Fibroblast of pulmonary artery (primary cell): ENCODE data around the gene PTCD3.

ENCODE experiments used
- DNase-seq: peaks from one replicate; pipeline ENCODE4 v3.0.0-alpha.2; 2010; ENCODE audit warnings: low read depth
- H3K4me3 ChIP-seq: replicated peaks from 2 replicates; pipeline ENCODE4 v1.5.1; 2011; ENCODE audit warnings: low read depth, mild to moderate bottlenecking, control low read depth, low read length, moderate library complexity
- TF ChIP-seq, protein P1 (sequence below): IDR thresholded peaks from 2 replicates; pipeline ENCODE4 v1.5.1; 2011; ENCODE audit warnings: mild to moderate bottlenecking, control low read depth, low read length, inconsistent platforms; ENCODE audit errors: missing control alignments

PTCD3 gene

DNA sequence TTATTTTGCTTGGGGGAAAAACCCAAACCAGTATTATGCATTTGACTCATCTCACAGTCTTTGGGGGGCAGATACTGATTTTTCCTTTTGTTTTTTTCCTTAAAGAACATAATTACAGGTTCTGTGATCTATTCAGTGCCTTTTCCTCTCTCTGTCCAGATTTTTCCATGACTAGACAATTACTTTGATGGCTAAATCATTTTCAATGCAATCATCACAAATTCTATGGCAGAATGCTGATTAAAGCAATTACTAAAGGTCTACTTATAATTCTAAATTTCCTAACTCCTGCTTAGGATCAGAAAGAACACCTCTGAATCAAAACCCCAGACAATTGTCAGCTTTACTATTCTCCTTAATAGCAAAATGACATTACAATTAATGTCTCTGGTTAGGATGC lies 39.1 kb upstream of the PTCD3 start:
- no peak for DNase-seq
- TF ChIP-seq, protein P1, sequence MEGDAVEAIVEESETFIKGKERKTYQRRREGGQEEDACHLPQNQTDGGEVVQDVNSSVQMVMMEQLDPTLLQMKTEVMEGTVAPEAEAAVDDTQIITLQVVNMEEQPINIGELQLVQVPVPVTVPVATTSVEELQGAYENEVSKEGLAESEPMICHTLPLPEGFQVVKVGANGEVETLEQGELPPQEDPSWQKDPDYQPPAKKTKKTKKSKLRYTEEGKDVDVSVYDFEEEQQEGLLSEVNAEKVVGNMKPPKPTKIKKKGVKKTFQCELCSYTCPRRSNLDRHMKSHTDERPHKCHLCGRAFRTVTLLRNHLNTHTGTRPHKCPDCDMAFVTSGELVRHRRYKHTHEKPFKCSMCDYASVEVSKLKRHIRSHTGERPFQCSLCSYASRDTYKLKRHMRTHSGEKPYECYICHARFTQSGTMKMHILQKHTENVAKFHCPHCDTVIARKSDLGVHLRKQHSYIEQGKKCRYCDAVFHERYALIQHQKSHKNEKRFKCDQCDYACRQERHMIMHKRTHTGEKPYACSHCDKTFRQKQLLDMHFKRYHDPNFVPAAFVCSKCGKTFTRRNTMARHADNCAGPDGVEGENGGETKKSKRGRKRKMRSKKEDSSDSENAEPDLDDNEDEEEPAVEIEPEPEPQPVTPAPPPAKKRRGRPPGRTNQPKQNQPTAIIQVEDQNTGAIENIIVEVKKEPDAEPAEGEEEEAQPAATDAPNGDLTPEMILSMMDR: no peak
- no peak overlapping the region for H3K4me3 ChIP-seq

DNA sequence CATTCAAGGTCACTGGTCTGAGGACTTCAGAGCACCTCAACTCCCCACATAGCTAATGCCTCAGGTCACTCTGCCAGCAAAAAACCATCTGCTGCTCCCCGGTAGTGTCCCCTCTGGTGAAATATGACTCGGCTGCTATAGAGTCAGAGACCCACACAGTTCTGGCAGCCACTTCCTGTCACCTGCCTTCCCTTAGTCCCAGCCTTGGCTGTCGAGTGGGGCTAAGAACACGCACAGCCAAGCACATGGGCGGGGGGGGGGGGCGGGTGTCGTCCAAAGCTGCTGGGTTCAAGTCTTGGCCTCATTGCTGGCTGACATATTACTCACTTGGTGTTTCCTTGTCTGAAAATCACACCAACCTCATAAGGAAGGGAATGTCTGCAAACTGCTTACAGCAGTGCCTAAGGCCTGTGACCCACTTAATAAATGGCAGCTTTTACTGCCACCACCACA lies 37.9 kb upstream of the PTCD3 start:
- DNase-seq: no peak
- no peak overlapping the region for H3K4me3 ChIP-seq
- TF ChIP-seq, protein P1: no peak

DNA sequence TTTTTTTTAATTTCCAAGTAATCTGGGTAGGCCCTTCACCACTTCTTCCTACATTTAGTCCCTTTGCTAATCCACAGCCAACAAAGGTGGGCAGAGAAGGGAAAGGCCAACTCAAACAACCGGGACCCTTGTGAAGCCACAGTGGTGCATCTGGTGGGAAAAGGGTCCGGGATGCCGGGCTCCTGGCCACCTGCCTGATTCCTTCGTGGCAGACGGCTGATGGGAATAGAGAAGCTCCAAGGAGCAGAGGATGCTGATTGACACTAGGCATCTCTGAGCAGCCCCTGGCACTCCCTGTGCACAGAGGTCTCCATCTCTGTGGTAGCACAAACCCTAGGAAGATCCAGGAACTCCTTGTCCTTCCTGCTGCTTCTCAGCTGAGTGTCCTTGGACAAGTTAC lies 37.4 kb upstream of the PTCD3 start:
- H3K4me3 ChIP-seq: no peak overlapping the region
- DNase-seq: no peak
- TF ChIP-seq, protein P1: no peak

GRCh38 chr2:86069091-86069685 lies 36.8 kb upstream of the PTCD3 start:
- TF ChIP-seq, protein P1: no peak
- no peak for DNase-seq
- no peak overlapping the region for H3K4me3 ChIP-seq

DNA sequence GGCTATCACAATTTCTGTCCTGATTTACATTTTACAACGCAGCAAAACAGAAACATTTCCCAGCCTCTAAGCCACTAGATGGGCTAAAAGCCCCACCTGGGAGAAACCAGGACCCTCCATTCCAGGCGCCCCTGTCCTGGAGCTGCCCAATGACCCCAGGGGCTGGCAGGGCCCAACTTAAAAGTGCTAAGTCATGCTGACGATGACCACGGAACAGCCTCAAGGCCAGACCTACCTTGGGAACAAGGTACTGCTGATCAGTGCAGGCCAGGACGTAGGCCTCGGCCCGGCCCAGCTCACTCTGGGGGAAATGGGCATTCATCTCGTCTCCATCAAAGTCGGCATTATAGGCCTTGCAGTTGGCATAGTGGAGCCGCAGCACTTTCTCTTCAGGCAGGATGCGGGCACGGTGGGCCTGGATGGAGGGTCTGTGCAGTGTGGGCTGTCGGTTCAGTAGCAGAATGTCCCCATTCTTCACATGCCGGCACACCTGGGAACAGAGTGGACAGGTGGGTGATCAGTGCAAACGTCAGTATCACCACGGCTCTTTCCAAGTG lies 36.2 kb upstream of the PTCD3 start:
- TF ChIP-seq, protein P1: no peak
- no peak overlapping the region for H3K4me3 ChIP-seq
- DNase-seq: no peak

DNA sequence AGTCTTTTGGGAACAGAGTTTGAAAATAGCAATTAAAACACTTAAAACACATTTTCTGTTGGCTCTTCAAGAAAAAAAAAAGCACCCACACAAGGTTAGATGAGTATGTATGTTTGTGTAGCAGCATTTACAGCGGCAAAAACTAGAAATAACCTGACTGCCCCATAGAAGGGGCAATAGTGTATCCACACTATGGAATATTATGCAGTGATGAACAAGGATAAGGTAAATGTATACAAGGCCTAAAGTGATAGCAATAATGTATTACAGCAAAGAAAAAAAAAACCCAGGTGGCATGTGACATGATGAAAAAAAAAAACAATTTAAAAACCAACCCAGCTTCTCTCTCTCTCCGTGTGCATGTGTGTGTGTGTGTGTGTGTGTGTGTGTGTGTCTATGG lies 35.2 kb upstream of the PTCD3 start:
- no peak overlapping the region for H3K4me3 ChIP-seq
- TF ChIP-seq, protein P1: no peak
- DNase-seq: no peak
